Dermis blood vessel endothelial cell (primary cell): ENCODE results near the gene DENND4A. TPM values are rescaled to one million over a fixed set of nuclear protein-coding genes. Genes with fewer than 3 reads are reported as not detected.

Source experiments
- DNase-seq: peaks from one replicate; pipeline ENCODE4 v3.0.0; 2010
- total RNA-seq: library from RNA; depleted of rRNA; stranded (reverse); fragments of >200 nt; gene quantifications from 2 replicates; pipeline ENCODE4 v1.2.3, GENCODE V29; 2014

Gene DENND4A
- total RNA-seq, 1 donor from 2014 or later, result 27.6 TPM

DNA sequence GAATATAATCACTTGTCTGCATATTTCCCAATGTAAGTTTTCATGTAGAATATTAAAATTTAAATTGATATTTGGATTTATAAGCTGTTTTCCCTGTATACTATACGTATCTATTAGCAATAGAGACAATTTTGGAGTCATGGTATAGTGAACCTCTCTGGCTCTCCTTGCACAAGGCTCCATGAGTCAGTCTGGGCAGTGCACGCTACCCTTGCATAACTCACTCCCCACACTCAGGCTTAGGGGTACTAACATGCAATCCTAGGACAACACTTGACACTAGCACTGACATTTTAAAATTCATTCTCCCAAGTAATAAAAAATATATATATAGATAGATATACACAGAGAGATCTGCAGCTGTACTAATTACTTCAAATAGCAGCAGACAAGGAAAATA lies 131.2 kb downstream of the DENND4A start:
- no peak for DNase-seq

DNA sequence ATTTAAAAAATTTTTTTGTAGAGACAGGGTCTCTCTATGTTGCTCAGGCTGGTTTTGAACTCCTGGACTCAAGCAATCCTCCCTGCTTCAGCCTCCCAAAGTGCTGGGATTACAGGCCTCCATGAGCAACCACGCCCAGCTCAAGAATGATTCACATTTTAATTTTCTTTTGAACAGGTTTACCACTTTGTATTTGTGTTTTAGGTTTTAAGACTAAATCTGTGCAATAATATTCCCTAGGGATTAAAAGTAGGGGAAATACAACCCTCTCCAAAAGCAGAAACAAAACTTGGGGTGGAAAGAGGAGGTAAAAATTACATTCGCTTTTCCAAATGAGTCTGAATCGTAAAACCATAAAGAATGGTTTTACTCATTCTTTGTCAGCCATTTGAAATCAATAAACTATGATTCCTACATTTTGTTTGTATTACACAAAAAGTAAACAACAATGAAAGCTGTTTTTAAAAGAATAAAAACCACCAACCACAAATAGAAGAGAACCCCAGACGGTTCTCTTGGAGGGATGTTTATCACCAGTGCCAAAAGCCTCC lies 132.5 kb downstream of the DENND4A start:
- DNase-seq, result no peak

DNA sequence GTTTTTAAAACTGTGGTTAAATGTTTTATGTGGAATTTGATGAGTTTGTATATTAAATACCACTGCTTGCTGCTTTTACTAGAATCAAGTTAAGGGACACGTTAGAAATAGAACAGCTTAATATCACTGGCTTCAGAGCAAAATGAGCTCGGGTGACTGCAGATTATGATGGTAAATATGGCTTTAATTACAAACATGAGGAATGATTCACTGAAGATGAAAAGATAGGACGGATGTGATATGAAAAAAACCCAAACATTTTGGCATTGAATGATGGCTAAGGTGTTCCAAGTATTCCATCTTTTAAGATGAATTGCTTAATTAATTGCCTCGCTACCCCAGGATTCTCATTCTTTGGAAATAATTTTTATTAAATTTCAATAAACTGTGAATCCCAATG lies 136.6 kb downstream of the DENND4A start:
- no peak for DNase-seq

DNA sequence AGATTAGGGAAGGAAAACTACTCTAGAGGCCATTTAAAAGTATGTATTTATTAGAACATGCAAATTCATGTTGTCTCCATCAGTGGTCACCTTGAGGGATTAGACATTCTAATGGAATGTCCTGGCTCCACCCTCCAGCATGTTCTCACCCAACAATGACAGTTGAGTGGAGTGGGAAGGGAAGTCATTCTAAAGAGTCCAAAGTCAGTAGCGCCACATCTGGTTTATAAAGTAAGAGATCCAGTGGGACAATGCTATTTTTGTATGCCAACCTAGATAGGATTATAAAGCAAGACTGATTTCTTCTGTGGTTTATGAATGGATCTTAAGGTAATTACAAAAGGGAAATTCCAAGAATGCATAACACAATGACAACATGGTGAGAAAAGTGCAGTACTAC lies 137.1 kb downstream of the DENND4A start:
- DNase-seq, result peak; percentile 61

DNA sequence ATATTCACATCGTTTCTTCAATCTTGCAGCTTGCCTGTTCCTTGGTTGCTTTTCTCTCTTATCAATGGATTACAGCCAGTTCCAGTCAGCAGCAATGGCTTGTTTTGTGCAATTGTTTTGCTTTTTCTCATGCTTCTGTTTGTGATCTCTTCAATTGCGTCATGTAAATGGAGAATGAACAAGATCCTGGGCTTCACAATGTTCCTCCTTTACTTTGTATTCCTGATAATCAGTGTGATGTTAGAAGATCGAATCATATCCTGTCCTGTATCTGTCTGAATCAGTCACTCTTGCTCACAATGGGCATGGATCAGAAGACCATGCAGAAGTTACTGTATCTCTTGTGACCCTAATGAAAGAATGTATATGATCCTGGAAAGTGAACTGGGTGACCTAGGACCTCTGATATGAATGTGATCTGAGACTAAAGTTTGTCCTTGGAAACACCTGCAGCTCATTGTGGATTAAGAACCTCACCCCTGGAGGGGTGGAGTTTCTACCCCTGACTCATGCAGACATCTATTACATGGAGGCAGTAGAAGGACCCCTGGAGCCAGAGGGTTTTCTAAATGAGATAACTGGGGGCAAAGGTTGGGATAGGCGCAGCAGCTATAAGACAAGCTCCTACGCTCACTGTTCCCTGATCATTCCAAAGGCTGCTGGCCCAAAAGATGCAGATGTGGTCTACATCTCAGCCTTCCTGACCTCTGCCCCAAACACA lies 138.1 kb downstream of the DENND4A start:
- peak; percentile 60 for DNase-seq

DNA sequence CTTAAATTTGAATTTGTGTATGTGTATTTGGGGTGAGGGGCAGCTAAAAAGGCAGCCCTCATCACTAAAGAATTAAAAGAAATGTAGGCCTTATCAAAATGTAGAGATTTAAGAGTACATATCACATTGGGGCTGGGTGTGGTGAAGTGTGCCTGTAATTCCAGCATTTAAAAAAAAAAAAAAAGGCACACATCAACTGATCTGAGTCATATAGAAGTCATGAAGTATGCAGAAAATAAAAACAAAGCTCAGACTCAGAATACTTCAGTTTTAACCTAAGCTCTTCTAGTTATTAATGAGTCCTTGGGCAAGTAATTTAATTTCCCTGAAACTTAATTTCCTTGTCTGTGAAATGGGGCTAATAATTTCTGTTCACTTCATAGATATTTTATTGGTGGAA lies 138.8 kb downstream of the DENND4A start:
- DNase-seq, result peak; percentile 24

DNA sequence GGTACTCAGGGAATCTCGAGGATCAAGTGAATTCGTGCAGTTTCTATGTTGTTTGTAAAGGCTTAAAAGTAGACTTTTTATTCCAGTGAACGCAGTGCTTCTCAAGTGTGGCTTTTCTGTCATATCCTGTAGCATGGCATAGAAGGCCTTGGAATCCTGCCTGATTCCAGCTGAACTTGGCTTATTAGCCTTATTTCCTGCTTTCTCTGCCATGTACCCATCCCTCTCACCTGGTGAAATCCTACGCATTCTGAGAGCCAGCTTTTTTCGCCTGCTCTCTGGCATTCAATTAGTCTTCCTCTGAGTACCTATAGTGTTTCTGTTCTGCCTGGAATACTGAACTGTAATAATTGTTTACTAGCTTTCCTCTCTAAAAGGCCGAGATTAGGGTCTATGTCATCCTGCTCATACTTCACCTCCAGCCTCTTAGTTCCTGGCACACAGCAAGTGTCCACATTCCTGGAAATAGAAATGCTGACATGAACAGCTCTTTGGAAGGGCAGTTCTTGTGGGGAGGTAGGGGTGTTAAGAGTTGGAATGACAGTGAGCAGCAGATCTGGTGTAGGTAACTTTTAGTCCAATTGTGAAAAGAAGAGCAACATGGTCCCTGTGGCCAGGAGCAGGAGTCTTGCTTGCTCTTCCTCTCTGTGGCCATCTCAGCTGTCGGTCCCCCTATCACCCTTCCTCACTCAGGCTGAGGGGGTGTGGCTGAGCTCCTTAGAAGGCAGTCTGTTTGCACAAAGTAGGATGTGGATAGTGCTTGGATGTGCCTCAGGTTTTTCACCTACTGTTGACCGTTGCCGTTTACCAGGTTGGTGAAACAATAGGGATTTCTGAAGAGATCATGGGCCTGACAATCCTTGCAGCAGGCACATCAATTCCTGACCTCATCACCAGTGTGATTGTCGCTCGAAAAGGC lies 140.0 kb downstream of the DENND4A start:
- peak; percentile 13 for DNase-seq

DNA sequence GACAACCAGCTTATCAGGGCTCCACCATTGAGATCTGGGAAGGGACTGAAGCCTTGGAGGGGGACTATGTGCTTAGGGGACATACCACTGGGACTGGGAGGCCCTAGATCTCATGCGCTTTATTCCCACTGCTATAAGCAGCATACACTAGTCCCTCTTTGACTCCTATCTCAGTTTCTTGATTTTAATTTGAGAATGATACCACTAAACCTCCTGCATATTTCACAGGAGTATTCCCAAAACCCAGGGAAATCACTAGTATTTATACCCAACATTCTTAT lies 141.1 kb downstream of the DENND4A start:
- DNase-seq, result no peak

DNA sequence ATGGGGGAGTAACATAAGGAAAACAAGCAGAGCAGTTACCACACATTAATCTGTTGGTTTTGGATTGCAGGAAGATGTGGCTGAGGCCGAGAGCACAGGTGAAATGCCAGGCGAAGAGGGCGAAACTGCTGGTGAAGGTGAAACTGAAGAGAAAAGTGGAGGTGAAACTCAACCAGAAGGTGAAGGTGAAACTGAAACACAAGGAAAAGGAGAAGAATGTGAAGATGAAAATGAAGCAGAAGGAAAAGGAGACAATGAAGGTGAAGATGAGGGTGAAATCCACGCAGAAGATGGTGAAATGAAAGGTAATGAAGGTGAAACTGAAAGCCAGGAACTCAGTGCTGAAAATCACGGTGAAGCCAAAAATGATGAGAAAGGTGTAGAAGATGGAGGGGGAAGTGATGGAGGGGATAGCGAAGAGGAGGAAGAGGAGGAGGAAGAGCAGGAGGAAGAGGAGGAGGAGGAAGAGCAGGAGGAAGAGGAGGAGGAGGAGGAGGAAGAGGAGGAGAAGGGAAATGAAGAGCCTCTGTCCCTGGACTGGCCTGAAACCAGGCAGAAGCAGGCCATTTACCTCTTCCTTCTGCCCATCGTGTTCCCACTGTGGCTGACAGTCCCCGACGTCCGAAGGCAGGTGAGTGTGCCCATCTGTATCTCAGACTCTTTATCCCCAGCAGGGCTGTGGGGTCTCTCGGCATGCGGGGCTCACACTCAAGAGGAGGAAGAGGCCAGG lies 141.6 kb downstream of the DENND4A start:
- no peak for DNase-seq

DNA sequence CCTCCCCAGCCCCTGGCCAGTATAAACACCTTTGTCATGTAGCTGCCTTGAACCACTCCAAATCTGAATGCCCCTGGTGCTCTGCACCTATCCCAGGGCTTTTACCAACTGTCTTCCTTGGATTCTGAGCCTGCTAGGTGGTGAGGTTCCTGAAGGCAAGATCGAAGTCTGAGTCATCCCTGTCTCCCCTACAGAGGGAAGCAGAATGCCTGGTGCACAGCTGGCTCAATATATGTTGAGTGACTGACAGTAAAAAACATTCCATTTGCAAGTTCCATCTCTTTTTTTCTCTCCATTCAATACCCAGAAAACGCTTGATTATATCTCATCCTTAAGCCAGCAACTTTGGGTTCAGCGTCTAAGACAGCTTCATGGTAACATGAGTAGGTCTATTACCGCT lies 145.6 kb downstream of the DENND4A start:
- DNase-seq, result peak; percentile 24

DNA sequence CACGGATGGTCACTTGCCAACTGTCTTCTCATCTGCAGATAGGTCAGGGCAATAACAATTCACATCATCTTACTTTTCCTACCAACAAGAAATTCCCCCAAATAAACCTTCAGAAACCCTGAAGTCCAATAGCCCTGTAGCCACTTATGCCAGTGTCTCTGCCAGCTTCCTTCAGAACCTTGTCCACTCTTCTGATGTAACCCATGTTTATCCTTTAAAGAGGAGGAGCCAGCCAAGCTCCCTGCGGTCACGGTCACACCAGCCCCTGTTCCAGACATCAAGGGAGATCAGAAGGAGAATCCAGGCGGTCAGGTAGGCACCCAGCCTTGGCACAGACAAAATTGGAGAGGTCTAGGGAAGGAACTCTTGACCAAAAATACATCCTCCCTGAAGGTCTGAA lies 146.7 kb downstream of the DENND4A start:
- DNase-seq, result no peak

DNA sequence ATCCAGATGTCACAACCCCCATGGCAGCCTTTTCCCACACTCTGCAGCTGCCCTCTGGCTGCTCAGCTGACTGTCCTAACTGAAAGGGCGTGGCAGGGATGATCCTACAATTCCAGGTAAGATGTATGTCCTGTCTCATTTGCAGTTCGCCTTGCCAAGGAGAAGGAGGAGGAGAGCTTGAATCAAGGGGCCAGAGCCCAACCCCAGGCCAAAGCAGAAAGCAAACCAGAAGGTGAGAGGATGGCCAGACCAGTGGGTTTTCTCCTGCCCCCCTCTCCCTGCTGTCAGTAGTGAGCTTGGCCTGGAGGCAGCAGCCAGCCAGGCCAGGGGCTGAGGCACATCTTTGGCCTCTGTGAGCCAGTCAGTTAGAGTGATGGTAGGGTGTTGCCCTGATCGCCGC lies 147.8 kb downstream of the DENND4A start:
- DNase-seq, result no peak

DNA sequence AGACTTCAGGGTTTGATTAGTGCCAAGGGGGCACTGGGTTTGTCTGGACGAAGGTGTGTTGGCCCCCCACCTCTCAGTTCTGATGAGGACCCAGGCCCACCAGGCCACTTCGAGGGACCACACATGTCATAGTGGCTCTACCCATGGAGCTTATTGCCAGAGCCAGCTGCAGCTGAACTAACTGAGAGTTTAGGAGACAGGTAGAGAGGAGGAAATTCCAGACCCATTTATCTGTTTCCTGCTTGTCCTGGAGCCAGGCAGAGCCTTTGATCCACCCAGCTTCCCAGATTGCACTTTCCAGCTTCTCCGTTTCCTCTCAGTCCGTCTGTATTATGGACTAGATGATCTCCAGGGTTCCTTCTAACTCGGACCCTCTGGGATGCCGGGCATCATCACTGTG lies 149.5 kb downstream of the DENND4A start:
- peak; percentile 62 for DNase-seq

DNA sequence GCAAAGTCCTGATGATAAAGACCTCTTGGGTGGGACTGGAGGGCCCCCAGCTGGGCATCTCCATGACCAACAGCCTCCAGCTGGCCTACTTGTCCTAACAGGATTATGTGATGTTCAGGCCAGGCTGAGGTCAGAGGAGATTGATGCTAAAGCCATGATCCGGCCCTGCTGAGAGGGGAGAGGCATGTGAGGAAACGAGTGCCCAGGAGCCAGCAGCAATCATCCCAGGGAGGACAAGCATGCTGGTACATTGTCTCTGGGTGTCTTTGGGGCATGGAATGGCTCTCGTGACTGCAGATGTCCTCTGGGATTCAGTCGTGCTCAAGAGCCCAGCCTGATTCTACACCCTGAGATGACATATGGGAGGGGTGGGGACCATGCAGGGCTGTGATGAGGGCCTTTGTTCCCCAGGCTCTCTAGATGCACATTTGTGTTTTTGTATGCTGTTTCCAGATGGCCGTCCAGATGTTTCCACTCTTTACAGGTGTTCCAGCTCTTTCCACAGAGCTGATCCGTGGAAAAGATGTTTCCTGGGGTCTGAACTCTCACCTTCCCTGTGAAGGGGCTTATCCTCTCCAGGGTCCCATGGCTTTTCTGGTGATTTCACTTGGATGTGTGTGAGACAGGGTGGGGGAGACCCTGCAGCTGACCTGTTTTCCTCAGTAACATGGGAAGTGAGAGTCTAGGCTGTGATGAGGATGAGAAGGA lies 150.2 kb downstream of the DENND4A start:
- peak; percentile 37 for DNase-seq

DNA sequence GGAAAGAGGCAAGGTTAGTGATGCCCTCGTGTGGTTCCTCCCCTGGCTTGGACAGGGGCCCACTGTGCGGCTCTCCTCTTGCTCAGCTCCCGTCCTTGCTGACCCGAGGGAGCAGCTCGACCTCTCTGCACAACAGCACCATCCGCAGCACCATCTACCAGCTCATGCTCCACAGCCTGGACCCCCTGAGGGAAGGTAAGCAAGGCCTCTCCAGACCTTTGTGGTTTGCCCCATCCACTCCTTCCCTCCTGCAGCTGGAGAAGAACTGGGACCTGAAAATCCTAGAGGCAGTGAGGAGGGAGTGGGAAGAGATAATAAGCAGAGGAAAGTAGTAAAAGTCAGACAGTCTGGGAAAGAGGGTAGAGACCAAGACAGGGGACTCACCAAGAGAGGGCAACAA lies 152.6 kb downstream of the DENND4A start:
- DNase-seq, result no peak

DNA sequence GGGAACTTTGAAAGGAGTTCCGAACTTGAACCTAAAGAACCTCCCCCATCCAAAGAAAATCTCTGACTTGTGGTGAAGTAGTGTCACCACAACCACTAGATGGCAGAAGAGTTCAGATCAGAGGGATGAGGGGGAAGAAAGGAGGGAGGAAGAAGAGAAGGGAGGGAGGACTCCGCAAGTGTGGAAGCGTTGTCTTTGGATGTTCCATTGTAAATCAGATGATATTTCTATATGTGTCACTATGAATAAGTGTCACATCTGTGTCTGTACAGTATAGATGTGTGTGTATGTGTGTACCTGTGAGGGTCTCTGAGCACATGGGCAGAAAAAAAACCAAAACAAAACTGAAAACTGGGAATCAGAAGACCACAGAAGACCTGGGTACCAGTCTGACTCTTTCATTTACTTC lies 153.4 kb downstream of the DENND4A start:
- peak; percentile 82 for DNase-seq

DNA sequence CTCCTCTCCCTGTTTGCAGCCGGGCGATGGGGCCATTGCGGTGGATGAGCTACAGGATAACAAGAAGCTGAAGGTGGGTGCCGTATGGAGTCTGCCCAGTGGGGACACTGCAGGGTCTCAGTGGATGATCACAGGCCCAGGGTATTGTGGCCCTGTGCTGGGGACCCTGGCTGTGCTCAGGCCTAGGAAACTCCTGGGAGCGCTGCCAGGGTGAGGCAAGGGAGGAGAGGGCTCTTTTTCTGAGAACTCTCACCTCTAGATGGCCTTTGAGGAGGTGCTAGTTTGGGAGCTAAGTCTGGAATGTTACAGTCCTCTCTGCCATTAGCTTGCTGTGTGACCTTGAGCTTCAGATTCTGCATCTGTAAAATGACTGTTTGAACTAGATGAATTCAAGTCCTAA lies 154.0 kb downstream of the DENND4A start:
- no peak for DNase-seq

DNA sequence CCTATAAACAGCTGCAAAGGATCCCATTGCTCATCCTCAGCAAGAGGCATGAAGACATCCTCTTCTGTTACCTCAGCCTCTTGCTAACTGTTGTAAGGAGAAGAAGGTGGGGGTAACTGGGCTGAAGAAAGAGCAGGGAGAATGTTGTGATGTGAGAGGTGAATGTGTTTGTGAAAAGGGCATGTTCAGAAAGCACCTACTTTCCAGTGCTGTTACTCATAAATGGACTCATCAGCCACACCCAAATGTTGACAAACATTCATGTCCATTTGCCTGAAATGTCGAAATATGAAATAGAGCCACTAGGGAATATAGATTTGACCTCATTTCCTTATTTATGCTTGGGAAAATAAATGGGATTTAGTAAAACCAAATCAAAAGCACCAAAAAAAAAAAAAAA lies 157.7 kb downstream of the DENND4A start:
- DNase-seq, result no peak

DNA sequence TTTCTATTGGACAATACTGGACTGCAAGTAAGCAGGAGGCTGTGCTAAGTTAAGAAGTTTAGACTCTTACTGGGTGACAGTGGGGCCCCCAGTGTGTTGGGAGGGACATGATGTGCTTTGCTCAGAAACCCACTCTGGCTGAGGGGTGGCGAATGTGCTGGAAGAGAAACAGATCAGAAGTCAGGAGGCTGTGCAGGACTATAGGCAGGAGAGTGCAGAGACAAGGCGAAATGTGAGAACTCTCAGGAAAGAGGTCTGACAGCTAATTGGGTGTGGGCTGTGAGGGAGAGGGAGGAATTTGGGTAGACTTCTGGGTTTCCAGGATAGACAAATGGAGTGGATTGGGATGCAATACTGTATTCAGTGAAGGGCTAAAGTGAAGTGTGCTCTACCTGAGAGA lies 158.3 kb downstream of the DENND4A start:
- DNase-seq, result no peak

DNA sequence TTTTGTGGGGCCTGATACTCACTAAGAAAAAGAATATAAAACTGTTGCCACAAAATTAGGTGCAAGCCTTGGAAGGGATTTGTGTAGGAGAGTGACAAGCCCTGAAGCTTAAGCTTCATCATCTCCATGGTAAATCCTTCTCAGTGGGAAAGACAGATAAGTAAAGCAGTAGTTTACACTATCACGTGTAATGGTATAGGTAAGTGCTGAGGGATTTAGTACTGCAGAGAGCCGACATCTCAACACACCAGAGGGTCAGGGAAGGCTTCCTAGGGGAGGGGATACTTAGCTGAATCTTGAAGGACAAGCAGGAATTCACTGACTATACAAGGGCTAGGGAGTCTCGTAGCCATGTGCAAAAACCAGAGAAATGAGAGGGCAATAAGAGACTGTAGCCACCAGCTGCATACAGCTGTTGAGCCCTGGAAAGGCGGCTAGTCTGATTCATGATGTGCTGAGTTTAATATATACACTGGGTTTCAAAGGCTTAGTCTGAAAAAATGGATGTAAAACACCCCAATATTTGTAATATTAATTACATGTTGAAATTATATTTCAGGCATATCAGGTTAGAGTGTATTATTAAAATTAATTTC lies 159.2 kb downstream of the DENND4A start:
- no peak for DNase-seq

DNA sequence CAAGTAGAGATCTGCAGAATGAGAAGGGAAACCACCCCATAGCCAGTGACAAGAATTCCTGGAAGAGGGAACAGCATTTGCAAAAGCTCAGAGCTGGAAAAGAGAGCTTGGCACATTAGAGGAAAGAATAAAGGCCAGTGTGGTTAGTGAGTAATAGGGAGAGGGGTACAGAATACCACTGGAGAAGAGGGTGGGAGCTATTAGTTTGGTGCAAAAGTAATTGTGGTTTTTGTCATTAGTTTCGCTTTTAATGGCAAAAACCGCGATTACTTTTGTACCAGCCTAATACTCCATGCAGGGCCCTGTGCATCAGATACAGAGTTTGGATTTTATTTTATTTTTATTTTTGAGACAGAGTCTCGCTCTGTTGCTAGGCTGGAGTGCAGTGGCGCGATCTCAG lies 160.6 kb downstream of the DENND4A start:
- DNase-seq, result no peak

DNA sequence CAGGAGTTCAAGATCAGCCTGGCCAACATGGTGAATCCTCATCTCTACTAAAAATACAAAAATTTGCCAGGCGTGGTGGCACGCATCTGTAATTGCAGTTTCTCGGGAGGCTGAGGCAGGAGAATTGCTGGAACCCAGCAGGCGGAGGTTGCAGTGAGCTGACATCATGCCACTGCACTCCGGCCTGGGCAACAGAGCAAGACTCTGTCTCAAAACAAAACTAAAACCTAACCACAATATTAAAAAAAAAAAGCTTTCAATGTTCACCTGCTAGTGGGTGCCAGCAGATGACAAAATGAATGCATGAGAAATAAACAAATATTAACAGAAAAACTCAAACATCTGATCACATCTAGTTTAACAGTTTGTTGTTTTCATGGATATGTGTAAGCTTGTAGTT lies 161.3 kb downstream of the DENND4A start:
- no peak for DNase-seq
